Astrocyte (in vitro differentiated cells and primary cell): ENCODE data around the gene MS4A18.

Source experiments
- EZH2 ChIP-seq: IDR thresholded peaks from 2 replicates; pipeline ENCODE4 v1.6.1; 2012; ENCODE audit warnings: mild to moderate bottlenecking, low read length, inconsistent platforms; ENCODE audit not compliant: insufficient read depth
- TF ChIP-seq, protein P1 (sequence below): IDR thresholded peaks from 2 replicates; pipeline ENCODE4 v1.5.1; 2011; ENCODE audit warnings: low read depth, mild to moderate bottlenecking, inconsistent platforms, low read length, moderate library complexity; ENCODE audit not compliant: insufficient read depth

DNA sequence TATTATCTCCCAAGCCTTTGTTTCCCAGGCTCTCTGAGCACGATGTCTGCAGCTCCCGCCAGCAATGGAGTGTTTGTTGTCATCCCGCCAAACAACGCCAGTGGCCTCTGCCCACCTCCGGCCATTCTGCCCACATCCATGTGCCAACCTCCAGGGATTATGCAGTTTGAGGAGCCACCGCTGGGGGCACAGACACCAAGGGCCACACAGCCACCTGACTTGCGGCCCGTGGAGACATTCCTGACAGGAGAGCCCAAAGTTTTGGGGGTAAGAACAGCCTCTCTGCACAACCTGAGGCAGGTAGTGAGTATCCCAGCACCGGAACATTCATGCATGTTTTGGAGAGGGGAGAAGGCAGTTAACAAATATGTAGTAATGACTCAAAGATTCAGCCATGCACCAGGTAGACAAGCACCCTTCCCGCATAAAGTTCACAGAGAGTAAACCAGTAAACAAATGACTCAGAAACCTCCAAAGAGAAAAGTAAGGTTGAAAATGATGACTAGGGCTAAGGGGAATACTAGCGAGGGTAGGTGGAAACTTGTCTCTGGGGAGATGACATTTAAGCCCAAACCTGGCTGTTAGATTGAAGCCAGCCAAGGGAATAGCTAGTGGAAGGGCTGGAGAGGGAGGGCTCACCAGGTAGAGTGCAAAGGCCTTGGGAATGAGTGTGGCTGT is 39.3 kb downstream of the MS4A18 start:
- TF ChIP-seq, protein P1, sequence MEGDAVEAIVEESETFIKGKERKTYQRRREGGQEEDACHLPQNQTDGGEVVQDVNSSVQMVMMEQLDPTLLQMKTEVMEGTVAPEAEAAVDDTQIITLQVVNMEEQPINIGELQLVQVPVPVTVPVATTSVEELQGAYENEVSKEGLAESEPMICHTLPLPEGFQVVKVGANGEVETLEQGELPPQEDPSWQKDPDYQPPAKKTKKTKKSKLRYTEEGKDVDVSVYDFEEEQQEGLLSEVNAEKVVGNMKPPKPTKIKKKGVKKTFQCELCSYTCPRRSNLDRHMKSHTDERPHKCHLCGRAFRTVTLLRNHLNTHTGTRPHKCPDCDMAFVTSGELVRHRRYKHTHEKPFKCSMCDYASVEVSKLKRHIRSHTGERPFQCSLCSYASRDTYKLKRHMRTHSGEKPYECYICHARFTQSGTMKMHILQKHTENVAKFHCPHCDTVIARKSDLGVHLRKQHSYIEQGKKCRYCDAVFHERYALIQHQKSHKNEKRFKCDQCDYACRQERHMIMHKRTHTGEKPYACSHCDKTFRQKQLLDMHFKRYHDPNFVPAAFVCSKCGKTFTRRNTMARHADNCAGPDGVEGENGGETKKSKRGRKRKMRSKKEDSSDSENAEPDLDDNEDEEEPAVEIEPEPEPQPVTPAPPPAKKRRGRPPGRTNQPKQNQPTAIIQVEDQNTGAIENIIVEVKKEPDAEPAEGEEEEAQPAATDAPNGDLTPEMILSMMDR, result no peak
- no peak for TF ChIP-seq EZH2
